Erythroblast (primary cell): ENCODE measurements around the gene POLD2.

Experiments used
- GATA1 ChIP-seq: IDR thresholded peaks from 2 replicates; pipeline ENCODE4 v1.6.1; 2011; ENCODE audit warnings: low read depth, mild to moderate bottlenecking, control low read depth, low read length, moderate library complexity
- POLR2A ChIP-seq: IDR thresholded peaks from 2 replicates; pipeline ENCODE4 v1.6.1; 2011; ENCODE audit warnings: mild to moderate bottlenecking, low read length

- TF ChIP-seq POLR2A: no peak
- TF ChIP-seq GATA1: no peak
Measured at GRCh38 chr7:44100458-44101302, 22.7 kb downstream of the POLD2 start.
